Loucy (cell line): Measurements from ENCODE around the gene BAMBI.
"Not testable (repeated sequence)": the region's sequence is repeated elsewhere in the genome, so short reads cannot be mapped to it uniquely, and the experiment has no call there.

ENCODE experiments used
- H2AFZ ChIP-seq: fragments of 200-600 bp; sonication (generic); 2 replicates; pipeline ENCODE4 v1.6.0; 2016; ENCODE audit warnings: antibody characterized with exemption, mild to moderate bottlenecking, low read length, moderate library complexity
- H3F3A ChIP-seq: fragments of 200-600 bp; 2 replicates; pipeline ENCODE4 v1.6.0; 2016; ENCODE audit warnings: antibody characterized with exemption, low read depth, mild to moderate bottlenecking
- H3K27me3 ChIP-seq: fragments of 200-600 bp; sonication (generic); 2 replicates; pipeline ENCODE4 v1.6.1; 2014; ENCODE audit warnings: low read length, mild to moderate bottlenecking; ENCODE audit not compliant: insufficient read depth, poor library complexity, severe bottlenecking
- H3K36me3 ChIP-seq: fragments of 200-600 bp; sonication (generic); 2 replicates; pipeline ENCODE4 v1.6.1; 2016; ENCODE audit warnings: low read length; ENCODE audit not compliant: insufficient read depth
- H3K4me1 ChIP-seq: fragments of 200-600 bp; sonication (generic); 2 replicates; pipeline ENCODE4 v1.5.1; 2014; ENCODE audit warnings: low read length, mild to moderate bottlenecking; ENCODE audit not compliant: insufficient read depth, poor library complexity, severe bottlenecking
- H3K4me2 ChIP-seq: fragments of 200-600 bp; sonication (generic); 2 replicates; pipeline ENCODE4 v1.6.0; 2014; ENCODE audit warnings: antibody characterized with exemption, low read length, low read depth, mild to moderate bottlenecking; ENCODE audit not compliant: poor library complexity, severe bottlenecking
- H3K4me3 ChIP-seq: fragments of 200-600 bp; sonication (generic); 2 replicates; pipeline ENCODE4 v1.5.1; 2014; ENCODE audit warnings: low read length, mild to moderate bottlenecking, mixed read lengths; ENCODE audit not compliant: poor library complexity, severe bottlenecking
- H3K79me2 ChIP-seq: fragments of 200-600 bp; sonication (generic); 2 replicates; pipeline ENCODE4 v1.6.1; 2014; ENCODE audit warnings: low read length; ENCODE audit not compliant: insufficient read depth
- H3K9ac ChIP-seq: fragments of 200-600 bp; sonication (generic); 2 replicates; pipeline ENCODE4 v1.6.0; 2014; ENCODE audit warnings: mild to moderate bottlenecking, low read depth, low read length, moderate library complexity; ENCODE audit not compliant: poor library complexity, severe bottlenecking
- H3K9me2 ChIP-seq: fragments of 200-600 bp; sonication (generic); replicated peaks from 2 replicates; pipeline ENCODE4 v1.6.1; 2016; ENCODE audit warnings: low read depth, low read length, mixed read lengths
- H3K9me3 ChIP-seq: fragments of 200-600 bp; sonication (generic); 2 replicates; pipeline ENCODE4 v1.6.1; 2014; ENCODE audit warnings: mild to moderate bottlenecking, antibody characterized with exemption, low read length, low read depth; ENCODE audit not compliant: insufficient read depth
- H4K20me1 ChIP-seq: fragments of 200-600 bp; sonication (generic); 2 replicates; pipeline ENCODE4 v1.6.0; 2014; ENCODE audit warnings: antibody characterized with exemption, low read length, mild to moderate bottlenecking; ENCODE audit not compliant: insufficient read depth, poor library complexity, severe bottlenecking
- CTCF ChIP-seq: fragments of 200-600 bp; sonication (generic); conservative IDR thresholded peaks from 2 replicates; pipeline ENCODE4 v1.5.1; 2014; ENCODE audit warnings: mild to moderate bottlenecking, antibody characterized with exemption, low read length
- EZH2phosphoT487 ChIP-seq: fragments of 200-600 bp; IDR thresholded peaks from 2 replicates; pipeline ENCODE4 v1.6.1; 2018; ENCODE audit warnings: antibody characterized with exemption, mild to moderate bottlenecking, moderate library complexity, borderline replicate concordance

BAMBI gene

GRCh38 chr10:28652106-28652505, 25.2 kb upstream of the BAMBI start:
- TF ChIP-seq CTCF (no peak), EZH2phosphoT487 (no peak)
- no peaks in the 10 kb centered on the region for H3K79me2 ChIP-seq
- no peaks in the 10 kb centered on the region for H3K4me1 ChIP-seq
- no peak overlapping the region for H3K9ac ChIP-seq
- H3K27me3 ChIP-seq = no peaks in the 10 kb centered on the region
- H3K9me3 ChIP-seq = no peaks in the 10 kb centered on the region
- H3F3A ChIP-seq = no peaks in the 10 kb centered on the region
- no peak overlapping the region for H2AFZ ChIP-seq
- no peaks in the 10 kb centered on the region for H3K36me3 ChIP-seq
- no peaks in the 10 kb centered on the region for H3K9me2 ChIP-seq
- H4K20me1 ChIP-seq = no peaks in the 10 kb centered on the region
- no peak overlapping the region for H3K4me3 ChIP-seq
- no peak overlapping the region for H3K4me2 ChIP-seq

GRCh38 chr10:28652703-28653102, 24.6 kb upstream of the BAMBI start:
- Histone ChIP-seq H3K36me3 (no peaks in the 10 kb centered on the region), H3K9me3 (no peaks in the 10 kb centered on the region), H3K9me2 (no peaks in the 10 kb centered on the region), H3K4me2 (no peak overlapping the region), H3K9ac (no peak overlapping the region), H3K27me3 (no peaks in the 10 kb centered on the region), H3K4me3 (no peak overlapping the region), H3F3A (no peaks in the 10 kb centered on the region), H4K20me1 (no peaks in the 10 kb centered on the region), H3K79me2 (no peaks in the 10 kb centered on the region), H2AFZ (no peak overlapping the region), H3K4me1 (no peaks in the 10 kb centered on the region)
- TF ChIP-seq CTCF = no peak
- no peak for TF ChIP-seq EZH2phosphoT487

GRCh38 chr10:28658824-28659223, 18.5 kb upstream of the BAMBI start:
- not testable (repeated sequence) for H3K36me3 ChIP-seq, H3K9me2 ChIP-seq, H4K20me1 ChIP-seq, H3K79me2 ChIP-seq, H3F3A ChIP-seq, H3K27me3 ChIP-seq, H3K4me1 ChIP-seq, H3K4me2 ChIP-seq, H3K9me3 ChIP-seq, H2AFZ ChIP-seq, H3K4me3 ChIP-seq, H3K9ac ChIP-seq

DNA sequence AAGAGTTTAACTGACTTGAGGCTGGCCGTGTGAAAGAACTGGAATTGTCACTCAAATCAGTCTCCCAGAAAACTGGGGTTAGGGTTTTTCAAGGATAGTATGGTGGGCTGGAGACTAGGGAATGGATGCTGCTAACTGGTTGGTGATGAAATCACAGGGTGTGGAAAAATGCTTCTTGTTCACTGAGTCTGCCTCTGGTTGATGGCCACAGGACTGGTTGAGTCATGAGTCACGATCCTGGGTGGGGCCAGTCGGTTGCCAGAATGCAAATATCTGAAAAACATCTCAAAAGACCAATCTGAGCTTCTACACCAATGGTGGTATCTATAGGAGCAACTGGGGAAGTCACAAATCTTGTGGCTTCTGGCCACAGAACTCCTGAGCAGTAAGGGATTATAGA, 16.3 kb upstream of the BAMBI start:
- no peak overlapping the region for H2AFZ ChIP-seq
- no peak for TF ChIP-seq EZH2phosphoT487
- no peak for TF ChIP-seq CTCF

More for the DNA sequence above, 16.3 kb upstream of the BAMBI start:
- Histone ChIP-seq H3K36me3 (no peaks in the 10 kb centered on the region), H3K9me2 (no peaks in the 10 kb centered on the region), H3K4me1 (no peaks in the 10 kb centered on the region), H3K27me3 (no peaks in the 10 kb centered on the region), H3K9me3 (no peaks in the 10 kb centered on the region), H3F3A (no peaks in the 10 kb centered on the region), H3K9ac (no peak overlapping the region), H3K4me3 (no peak overlapping the region), H3K79me2 (no peaks in the 10 kb centered on the region), H4K20me1 (no peaks in the 10 kb centered on the region), H3K4me2 (no peak overlapping the region)
